ENCODE measurements around the gene GAB3.

The GAB3 gene

DNA sequence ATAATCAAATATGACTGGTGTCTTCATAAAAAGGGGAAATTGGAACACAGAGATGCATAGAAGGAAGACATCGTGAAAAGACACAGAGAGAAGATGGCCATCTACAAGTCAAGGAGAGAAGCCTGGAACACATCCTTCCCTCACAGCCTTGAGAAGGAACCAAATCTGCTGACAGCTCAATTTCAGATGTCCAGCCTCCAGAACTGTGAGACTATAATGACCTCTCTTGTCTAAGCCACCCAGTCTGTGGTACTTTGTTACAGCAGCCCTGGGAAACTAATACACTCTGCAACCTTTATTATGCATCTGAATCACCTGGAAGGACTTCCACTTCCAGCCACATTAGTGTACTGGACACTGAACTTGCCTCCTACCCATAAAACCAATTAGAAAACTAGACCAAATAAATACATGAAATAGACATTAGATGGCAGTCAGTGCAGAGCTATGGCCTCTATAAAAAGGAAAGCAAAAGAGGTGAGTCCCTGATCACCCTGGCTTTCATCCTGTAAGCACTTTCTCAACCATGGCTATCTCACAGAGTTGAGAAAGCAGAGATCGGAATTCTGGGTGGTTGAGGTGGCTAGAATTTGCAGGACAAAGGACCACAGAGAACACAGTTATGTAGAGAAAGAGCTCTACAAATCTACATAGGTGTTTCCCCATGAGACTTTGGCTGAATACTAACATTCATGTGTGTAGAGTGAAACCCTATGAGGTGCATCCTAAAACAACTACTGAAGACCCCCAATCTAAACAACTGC lies 25.7 kb downstream of the GAB3 start:
- H3K27ac ChIP-seq: no peak overlapping the region
- ChIA-PET CTCF (no interaction called here), POLR2A (ENCODE audit: low non-redundant PET) (no interaction called here)
- DNase-seq (ENCODE audit: low spot score): no peak
- TF ChIP-seq CTCF (conservative IDR thresholded peaks at IDR 0.05; ENCODE audit: low read depth): no peak

DNA sequence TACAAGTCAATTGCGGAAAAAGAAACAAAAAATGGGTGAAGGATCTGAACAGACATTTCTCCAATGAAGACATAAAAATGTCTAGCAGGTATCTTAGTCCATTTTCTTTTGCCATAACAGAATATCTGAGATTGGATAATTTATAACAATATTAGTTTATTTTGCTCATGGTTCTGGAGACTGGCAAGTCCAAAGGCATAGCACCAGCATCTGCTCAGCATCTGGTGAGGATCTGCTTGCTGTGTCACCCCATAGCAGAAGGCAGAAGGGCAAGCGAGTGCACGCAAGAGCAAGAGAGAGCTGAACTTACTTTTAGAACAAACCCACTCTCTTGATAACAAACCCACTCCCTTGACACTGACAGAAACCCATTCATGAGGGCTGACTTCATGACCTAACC lies 29.7 kb downstream of the GAB3 start:
- POLR2A ChIA-PET (ENCODE audit: low non-redundant PET): no interaction called here
- no peak for TF ChIP-seq CTCF (conservative IDR thresholded peaks at IDR 0.05; ENCODE audit: low read depth)
- no peak overlapping the region for H3K27ac ChIP-seq
- CTCF ChIA-PET: no interaction called here
- DNase-seq (ENCODE audit: low spot score): no peak

DNA sequence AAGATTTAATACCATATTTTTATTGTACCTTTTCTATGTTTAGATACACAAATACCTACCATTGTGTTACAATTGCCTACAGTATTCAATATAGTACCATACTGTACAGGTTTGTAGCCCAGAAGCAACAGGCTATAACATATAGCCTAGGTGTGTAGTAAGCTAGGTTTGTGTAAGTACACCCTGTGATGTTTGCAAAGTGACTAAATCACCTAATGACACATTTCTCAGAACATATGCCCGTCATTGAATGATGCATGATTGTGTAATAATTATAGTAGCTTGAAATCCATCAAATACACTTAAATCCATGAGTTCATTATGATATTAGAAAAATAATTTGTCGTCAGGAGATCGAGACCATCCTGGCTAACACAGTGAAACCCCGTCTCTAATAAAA lies 30.8 kb downstream of the GAB3 start:
- ChIA-PET POLR2A (ENCODE audit: low non-redundant PET) (no interaction called here), CTCF (no interaction called here)
- H3K27ac ChIP-seq: no peak overlapping the region

GRCh38 chrX:154719132-154719675 lies 31.7 kb downstream of the GAB3 start:
- ChIA-PET POLR2A (ENCODE audit: low non-redundant PET) (no interaction called here), CTCF (no interaction called here)
- DNase-seq (ENCODE audit: low spot score): no peak
- H3K27ac ChIP-seq: no peak overlapping the region
- no peak for TF ChIP-seq CTCF (conservative IDR thresholded peaks at IDR 0.05; ENCODE audit: low read depth)

More for the DNA sequence above, 30.8 kb downstream of the GAB3 start:
- DNase-seq (ENCODE audit: low spot score): no peak
- no peak for TF ChIP-seq CTCF (conservative IDR thresholded peaks at IDR 0.05; ENCODE audit: low read depth)

DNA sequence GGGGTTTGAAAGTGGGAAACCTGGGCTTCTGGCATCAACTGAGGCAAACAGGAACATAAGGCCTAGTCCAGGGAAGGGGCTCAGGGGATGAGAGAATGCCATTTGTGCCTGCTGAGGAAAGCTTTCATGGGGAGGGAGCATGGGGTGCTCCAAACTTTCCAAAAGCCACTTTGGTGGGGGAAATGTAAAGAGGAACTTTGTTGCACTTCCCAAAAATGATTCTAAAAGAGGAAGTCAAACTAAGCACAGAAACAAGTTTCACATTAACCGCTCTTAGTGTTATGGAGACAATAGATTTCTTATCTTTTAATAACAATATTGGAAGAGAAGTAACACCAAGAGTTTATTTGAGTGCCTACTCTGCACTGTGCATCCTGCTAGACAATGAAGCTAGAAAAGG lies 32.3 kb downstream of the GAB3 start:
- CTCF ChIA-PET: no interaction called here
- POLR2A ChIA-PET (ENCODE audit: low non-redundant PET): no interaction called here
- no peak for DNase-seq (ENCODE audit: low spot score)
- no peak for TF ChIP-seq CTCF (conservative IDR thresholded peaks at IDR 0.05; ENCODE audit: low read depth)
- no peak overlapping the region for H3K27ac ChIP-seq

- POLR2A ChIA-PET (ENCODE audit: low non-redundant PET): no interaction called here
- no peak for TF ChIP-seq CTCF (conservative IDR thresholded peaks at IDR 0.05; ENCODE audit: low read depth)
- CTCF ChIA-PET: no interaction called here
- DNase-seq (ENCODE audit: low spot score): no peak
- no peak overlapping the region for H3K27ac ChIP-seq
These were observed 33.1 kb downstream of the GAB3 start for GRCh38 chrX:154717824-154718223.

All from RWPE1 (cell line).